HL-60 (cell line): ENCODE results near the gene ARMC9.
A peak's percentile ranks its signal among the peaks of the same experiment; 100 is the strongest.

Experiments used
- POLR2AphosphoS5 ChIP-seq: IDR thresholded peaks from 2 replicates; pipeline ENCODE4 v1.6.1; 2012; ENCODE audit warnings: low read depth
- TF ChIP-seq, protein P1 (sequence below): IDR thresholded peaks from one replicate; pipeline ENCODE4 v1.5.1; 2011; ENCODE audit warnings: low read length, control low read depth, inconsistent platforms; ENCODE audit not compliant: insufficient read depth

DNA sequence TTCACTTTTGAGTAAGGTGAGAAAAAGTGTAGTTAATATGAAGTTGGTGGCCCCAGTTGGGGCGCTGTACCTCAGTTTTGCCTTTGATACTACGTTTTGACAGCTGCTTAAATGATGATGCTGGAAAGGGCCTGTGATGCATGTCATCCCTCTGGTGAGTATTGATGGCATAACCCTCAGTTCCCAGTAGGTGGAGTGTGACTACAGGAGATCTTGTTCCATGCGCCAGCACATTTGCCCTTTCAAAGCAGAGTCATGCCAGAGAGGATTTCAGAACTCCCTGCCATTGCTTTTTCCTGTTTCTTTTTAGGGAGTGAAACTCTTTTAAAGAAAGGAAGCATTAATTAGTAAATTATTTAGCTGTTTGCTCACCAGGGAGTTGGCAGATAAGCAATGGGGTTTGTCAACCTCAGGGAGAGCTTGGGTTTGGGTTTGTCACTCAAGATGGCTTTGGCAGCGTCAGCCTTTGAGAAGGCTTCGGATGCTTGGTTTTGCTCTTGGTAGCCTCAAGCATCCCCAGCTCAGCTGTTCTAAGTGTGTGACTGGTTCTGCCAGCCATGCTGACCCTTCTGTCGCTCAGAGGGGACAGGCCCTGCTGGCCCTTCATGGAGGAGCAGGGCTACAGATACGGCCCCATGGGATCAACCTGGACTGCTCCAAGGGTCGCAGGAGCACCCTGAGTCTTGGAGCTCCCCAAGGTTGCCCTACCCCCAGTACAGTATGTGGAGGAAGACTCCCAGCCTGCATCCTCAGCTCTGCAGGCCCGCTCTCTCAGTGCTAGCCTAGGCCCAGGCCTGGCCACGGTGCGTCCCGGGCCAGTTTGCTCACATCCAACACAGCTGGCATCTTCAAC lies 29.1 kb downstream of the ARMC9 start:
- TF ChIP-seq, protein P1, sequence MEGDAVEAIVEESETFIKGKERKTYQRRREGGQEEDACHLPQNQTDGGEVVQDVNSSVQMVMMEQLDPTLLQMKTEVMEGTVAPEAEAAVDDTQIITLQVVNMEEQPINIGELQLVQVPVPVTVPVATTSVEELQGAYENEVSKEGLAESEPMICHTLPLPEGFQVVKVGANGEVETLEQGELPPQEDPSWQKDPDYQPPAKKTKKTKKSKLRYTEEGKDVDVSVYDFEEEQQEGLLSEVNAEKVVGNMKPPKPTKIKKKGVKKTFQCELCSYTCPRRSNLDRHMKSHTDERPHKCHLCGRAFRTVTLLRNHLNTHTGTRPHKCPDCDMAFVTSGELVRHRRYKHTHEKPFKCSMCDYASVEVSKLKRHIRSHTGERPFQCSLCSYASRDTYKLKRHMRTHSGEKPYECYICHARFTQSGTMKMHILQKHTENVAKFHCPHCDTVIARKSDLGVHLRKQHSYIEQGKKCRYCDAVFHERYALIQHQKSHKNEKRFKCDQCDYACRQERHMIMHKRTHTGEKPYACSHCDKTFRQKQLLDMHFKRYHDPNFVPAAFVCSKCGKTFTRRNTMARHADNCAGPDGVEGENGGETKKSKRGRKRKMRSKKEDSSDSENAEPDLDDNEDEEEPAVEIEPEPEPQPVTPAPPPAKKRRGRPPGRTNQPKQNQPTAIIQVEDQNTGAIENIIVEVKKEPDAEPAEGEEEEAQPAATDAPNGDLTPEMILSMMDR, result peak; percentile 84
- no peak for TF ChIP-seq POLR2AphosphoS5
